Prostate gland (tissue), 2 donors: Measurements from ENCODE around the gene MATR3. TPM values are rescaled to one million over a fixed set of nuclear protein-coding genes. Genes with fewer than 3 reads are reported as not detected.

ENCODE experiments used
- DNase-seq: peaks from one replicate; pipeline ENCODE4 v3.0.0-alpha.2; 2019; ENCODE audit warnings: low spot score
- H3K27ac ChIP-seq, 2 donors: fragments of 200-600 bp; sonication (generic); 2 replicates each; pipeline ENCODE4 v1.5.1; 2017 to 2019
- H3K27me3 ChIP-seq: fragments of 200-600 bp; sonication (generic); replicated peaks from 2 replicates; pipeline ENCODE4 v1.5.1; 2019; ENCODE audit not compliant: insufficient read depth
- H3K36me3 ChIP-seq, 2 donors: fragments of 200-600 bp; sonication (generic); 1 replicate in 1 of 2; 2 replicates in 1 of 2; pipeline versions ENCODE4 v1.5.1 to v1.8.1; 2017 to 2019
- H3K4me1 ChIP-seq: fragments of 200-600 bp; sonication (generic); replicated peaks from 2 replicates; pipeline ENCODE4 v1.5.1; 2019
- H3K4me3 ChIP-seq, 2 donors: fragments of 200-600 bp; sonication (generic); 2 replicates each; pipeline ENCODE4 v1.5.1; 2017 to 2019
- H3K9me3 ChIP-seq: fragments of 200-600 bp; sonication (generic); 2 replicates; pipeline ENCODE4 v1.5.1; 2017
- CTCF ChIP-seq, 4 experiments: fragments of 200-600 bp in 2 of 4; fragments of 450-650 bp in 2 of 4; sonication (generic) in 2 of 4; IDR thresholded peaks; 1 replicate in 3 of 4; 2 replicates in 1 of 4; pipeline ENCODE4 v1.5.1; 2016 to 2019; ENCODE audit warnings: antibody characterized with exemption in 4 of 4, mild to moderate bottlenecking in 2 of 4, moderate library complexity in 2 of 4
- POLR2A ChIP-seq: fragments of 450-650 bp; IDR thresholded peaks from one replicate; pipeline ENCODE4 v1.6.1; 2016; ENCODE audit warnings: antibody characterized with exemption, mild to moderate bottlenecking
- POLR2AphosphoS5 ChIP-seq: sonication (generic); formaldehyde crosslinking; IDR thresholded peaks from one replicate; pipeline ENCODE4 v1.6.1; 2017; ENCODE audit warnings: antibody characterized with exemption
- WGBS: methylation state at CpG from one replicate; pipeline ENCODE4 v1.1.5; 2018; 5-methylcytosine and 5-hydroxymethylcytosine counted together
- intact Hi-C: fragments of 100-400 bp; cut with DNase I; formaldehyde crosslinking; loops from one replicate; pipeline ENCODE4 v1.14.2; 2022
- total RNA-seq, 2 donors: library from RNA; depleted of rRNA; stranded (reverse); fragments of >200 nt; gene quantifications; one replicate each; pipeline ENCODE4 v1.1.0, GENCODE V29; 2016

Gene MATR3
- total RNA-seq, 2 donors from 2014 or later, result 192 to 207 TPM

GRCh38 chr5:139363937-139364336 lies 70.4 kb downstream of the MATR3 start:
- 59% methylated on average over 2 of the region's 2 CpGs for WGBS
- Histone ChIP-seq H3K4me1 (no peaks in the 10 kb centered on the region), H3K27me3 (no peaks in the 10 kb centered on the region), H3K36me3 (peaks cover 3 to 15% of the 10 kb centered on the region in 2 donors), H3K9me3 (no peaks in the 10 kb centered on the region), H3K27ac (no peak overlapping the region), H3K4me3 (no peak overlapping the region)
- TF ChIP-seq POLR2AphosphoS5 (no peak), POLR2A (no peak), CTCF (IDR thresholded peaks at IDR 0.05) (no peak)
- DNase-seq, result no peak
- intact Hi-C loops, result no loop called here

GRCh38 chr5:139364466-139364865 lies 70.9 kb downstream of the MATR3 start:
- Histone ChIP-seq H3K4me1 (no peaks in the 10 kb centered on the region), H3K4me3 (no peak overlapping the region), H3K27ac (no peak overlapping the region), H3K27me3 (no peaks in the 10 kb centered on the region), H3K9me3 (no peaks in the 10 kb centered on the region), H3K36me3 (peaks cover 3 to 15% of the 10 kb centered on the region in 2 donors)
- DNase-seq, result no peak
- 61% methylated on average over 2 of the region's 2 CpGs for WGBS
- intact Hi-C loops, result no loop called here
- no peak for TF ChIP-seq POLR2A
- TF ChIP-seq CTCF (IDR thresholded peaks at IDR 0.05), result no peak
- no peak for TF ChIP-seq POLR2AphosphoS5

GRCh38 chr5:139368613-139369012 lies 75.1 kb downstream of the MATR3 start:
- Histone ChIP-seq H3K4me1 (no peaks in the 10 kb centered on the region), H3K4me3 (no peak overlapping the region), H3K27ac (no peak overlapping the region), H3K9me3 (no peaks in the 10 kb centered on the region), H3K27me3 (no peaks in the 10 kb centered on the region), H3K36me3 (peaks cover 3 to 15% of the 10 kb centered on the region in 2 donors)
- no peak for DNase-seq
- WGBS, result 60% methylated on average over 2 of the region's 2 CpGs
- no peak for TF ChIP-seq POLR2A
- no peak for TF ChIP-seq POLR2AphosphoS5
- no peak for TF ChIP-seq CTCF (IDR thresholded peaks at IDR 0.05)
- intact Hi-C loops, result no loop called here

GRCh38 chr5:139369181-139369580 lies 75.6 kb downstream of the MATR3 start:
- no peak for TF ChIP-seq CTCF (IDR thresholded peaks at IDR 0.05)
- no peak for TF ChIP-seq POLR2A
- TF ChIP-seq POLR2AphosphoS5, result no peak
- H3K36me3 ChIP-seq, result peaks cover 3 to 15% of the 10 kb centered on the region in 2 donors
- WGBS, result 90% methylated on average over 1 of the region's 1 CpG
- H3K4me3 ChIP-seq, result no peak overlapping the region
- intact Hi-C loops, result no loop called here
- DNase-seq, result no peak
- H3K27me3 ChIP-seq, result no peaks in the 10 kb centered on the region
- no peak overlapping the region for H3K27ac ChIP-seq
- no peaks in the 10 kb centered on the region for H3K4me1 ChIP-seq
- no peaks in the 10 kb centered on the region for H3K9me3 ChIP-seq

GRCh38 chr5:139371482-139372435 lies 78.2 kb downstream of the MATR3 start:
- Histone ChIP-seq H3K4me1 (peaks cover 6% of the 10 kb centered on the region), H3K27ac (peak overlapping the region in 1 of 2 donors; percentile 17), H3K36me3 (no peaks in the 10 kb centered on the region), H3K9me3 (no peaks in the 10 kb centered on the region), H3K4me3 (no peak overlapping the region), H3K27me3 (no peaks in the 10 kb centered on the region)
- TF ChIP-seq CTCF (IDR thresholded peaks at IDR 0.05) (no peak), POLR2A (no peak), POLR2AphosphoS5 (no peak)
- WGBS, result 81% methylated on average over 7 of the region's 7 CpGs
- no peak for DNase-seq
- intact Hi-C loops, result no loop called here
